HG02759 (cell line): ENCODE results near the gene WBP11.
"Not testable (repeated sequence)": the region's sequence is repeated elsewhere in the genome, so short reads cannot be mapped to it uniquely, and the experiment has no call there.

Source experiments
- ATAC-seq: cut with Tn5 transposase; IDR thresholded peaks from one replicate; pipeline ENCODE4 v1.9.1; 2021; ENCODE audit warnings: mild to moderate bottlenecking, moderate library complexity; ENCODE audit not compliant: unreplicated experiment

The WBP11 gene

GRCh38 chr12:14774074-14774905 lies 29.0 kb downstream of the WBP11 start:
- ATAC-seq = peak; percentile 60

- ATAC-seq = peak; percentile 21
Observed at GRCh38 chr12:14773685-14774073, 29.6 kb downstream of the WBP11 start.

DNA sequence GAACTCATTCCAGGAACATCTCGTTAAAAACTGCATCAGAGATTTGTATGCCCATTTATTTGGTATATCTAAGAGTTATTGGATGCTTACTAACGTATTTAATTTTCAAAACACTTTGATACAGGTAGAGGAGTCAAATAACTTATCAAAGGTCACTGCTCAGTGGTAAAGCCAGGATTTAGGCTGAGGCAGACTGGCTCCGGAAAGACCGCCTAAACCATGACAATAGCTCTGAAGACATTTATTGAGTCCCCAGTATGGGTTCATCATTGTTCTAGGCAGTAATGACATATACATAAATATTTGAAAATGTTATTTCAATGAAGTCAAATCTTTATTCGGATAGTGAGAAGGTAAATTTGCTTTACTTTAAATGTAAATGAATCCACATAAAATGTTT lies 30.3 kb downstream of the WBP11 start:
- no peak for ATAC-seq

DNA sequence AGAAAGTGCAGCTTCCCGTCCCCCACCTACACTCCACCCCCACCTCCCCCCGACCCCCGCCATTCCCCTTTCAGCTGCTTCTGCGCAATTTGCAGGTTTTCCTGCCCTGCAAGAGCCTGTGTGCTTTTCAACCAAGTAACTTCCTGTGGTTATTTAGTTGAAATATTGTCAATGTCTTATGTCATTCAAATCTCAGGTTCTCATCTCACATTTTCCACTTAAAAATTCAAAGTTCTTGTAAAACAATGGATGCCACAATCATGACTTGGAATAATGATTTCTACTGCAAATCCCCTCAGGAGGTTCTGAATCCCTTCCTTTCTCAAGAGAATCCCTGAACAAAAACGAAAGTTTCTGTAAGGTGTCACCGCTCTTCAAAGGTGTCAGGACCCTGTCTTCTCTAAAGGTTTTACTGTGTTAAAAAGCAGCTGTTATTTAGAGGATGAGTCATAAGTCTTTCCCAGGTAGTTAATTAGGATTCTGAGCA lies 31.6 kb downstream of the WBP11 start:
- ATAC-seq = no peak

- ATAC-seq = peak; percentile 20
Observed at GRCh38 chr12:14770496-14771461, 32.5 kb downstream of the WBP11 start.

DNA sequence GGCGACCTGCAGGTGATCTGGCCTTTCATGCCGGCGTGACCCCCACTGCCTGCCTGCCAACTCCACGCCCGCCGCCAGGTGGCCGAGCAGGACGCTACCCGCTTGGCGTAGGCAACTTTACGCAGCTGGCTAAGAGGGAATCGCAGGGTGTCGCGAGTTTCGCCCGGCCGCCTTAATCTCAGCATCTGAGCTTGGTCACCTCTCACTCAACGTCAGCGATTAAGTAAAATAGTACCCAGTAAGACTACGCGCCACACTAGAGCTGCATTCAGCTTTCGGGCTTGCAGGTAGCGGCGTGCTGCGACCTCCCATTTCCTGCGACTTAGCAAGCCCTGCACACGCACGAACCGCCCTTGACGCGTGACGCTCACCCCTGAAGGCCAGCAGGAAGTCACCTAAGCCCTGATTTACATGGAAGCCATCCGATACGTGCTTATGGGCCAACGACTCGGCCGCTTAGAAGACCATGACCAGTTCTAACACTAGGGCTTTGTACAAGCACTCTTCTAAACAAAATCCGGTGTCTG lies 33.2 kb downstream of the WBP11 start:
- peak; percentile 40 for ATAC-seq

DNA sequence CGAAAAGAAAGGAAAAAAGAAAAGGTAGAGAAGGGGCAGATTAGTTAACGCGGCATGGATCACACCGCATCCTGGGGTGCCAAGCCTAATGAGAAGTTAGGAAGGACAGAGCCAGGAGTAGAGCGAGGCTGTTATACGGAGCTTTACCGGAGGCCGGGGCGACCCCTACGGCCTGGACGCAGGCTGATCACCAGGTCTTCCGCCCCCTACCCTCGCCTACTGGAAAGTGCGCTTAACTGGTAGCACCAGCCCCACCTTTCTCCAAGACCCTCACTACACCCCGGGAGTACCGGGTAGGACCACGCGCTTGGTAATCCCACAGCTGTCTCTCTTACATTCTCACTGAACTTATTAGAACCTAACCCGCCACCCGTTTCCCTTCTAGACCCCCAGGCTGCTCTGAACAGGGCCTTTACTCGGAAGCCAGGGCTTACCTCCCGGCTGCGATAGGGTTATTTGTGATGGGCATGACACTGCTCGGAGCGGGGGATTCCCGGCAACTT lies 33.8 kb downstream of the WBP11 start:
- ATAC-seq = peak; percentile 1

DNA sequence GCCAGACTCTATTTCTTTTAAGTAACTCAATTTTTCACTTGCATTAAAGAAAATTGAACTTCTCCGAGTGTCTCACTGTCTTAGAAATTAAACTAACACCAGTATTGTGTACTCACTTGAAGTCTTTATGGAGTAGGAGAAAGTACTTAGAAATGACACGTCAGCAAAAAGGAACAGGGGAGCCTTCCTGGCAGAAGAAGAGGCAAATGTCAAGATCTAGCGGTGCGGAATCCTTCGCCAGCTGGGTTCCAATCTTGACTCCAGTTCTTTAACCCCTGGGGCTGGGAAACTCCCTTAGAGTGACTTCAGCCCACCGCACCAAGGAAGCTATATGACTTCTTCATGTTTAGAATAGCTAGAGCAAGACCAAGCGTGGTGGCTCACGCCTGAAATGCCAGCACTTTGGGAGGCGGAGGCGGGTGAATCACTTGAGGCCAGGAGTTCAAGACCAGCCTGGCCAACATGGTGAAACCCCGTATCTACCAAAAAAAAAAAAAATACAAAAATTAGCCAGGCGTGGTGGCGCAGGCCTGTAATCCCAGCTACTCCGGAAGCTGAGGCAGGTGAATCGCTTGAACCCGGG lies 34.4 kb downstream of the WBP11 start:
- ATAC-seq = no peak

- ATAC-seq = no peak
Observed at GRCh38 chr12:14767617-14768016, 35.7 kb downstream of the WBP11 start.

DNA sequence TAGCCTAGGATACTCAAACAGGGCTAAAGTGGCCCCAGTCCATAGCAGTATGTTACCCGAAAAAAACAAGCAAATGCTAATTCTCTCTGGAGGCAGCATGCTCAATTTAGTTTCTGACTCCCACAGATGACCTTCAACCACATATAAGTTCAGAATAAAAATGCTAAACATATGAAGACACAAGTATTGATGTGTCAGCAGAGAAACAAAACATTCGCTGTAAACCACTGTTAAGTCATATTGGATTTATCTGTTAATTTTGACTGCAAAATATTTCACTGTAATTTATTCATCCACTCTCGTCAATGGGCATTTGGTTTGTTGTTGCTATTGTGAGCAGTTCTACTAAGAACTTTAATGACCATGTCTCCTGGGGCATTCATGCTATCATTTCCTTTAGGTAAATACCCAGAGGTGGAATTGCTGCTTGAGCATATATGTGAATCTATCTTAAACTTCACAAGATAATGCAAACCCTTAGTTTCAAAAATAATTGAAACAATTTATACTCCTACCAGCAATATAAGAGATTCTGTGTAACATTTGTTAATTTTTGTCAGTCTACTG lies 36.5 kb downstream of the WBP11 start:
- ATAC-seq = no peak

- not testable (repeated sequence) for ATAC-seq
Observed at GRCh38 chr12:14766020-14766419, 37.3 kb downstream of the WBP11 start.

GRCh38 chr12:14765398-14765797 lies 37.9 kb downstream of the WBP11 start:
- no peak for ATAC-seq

DNA sequence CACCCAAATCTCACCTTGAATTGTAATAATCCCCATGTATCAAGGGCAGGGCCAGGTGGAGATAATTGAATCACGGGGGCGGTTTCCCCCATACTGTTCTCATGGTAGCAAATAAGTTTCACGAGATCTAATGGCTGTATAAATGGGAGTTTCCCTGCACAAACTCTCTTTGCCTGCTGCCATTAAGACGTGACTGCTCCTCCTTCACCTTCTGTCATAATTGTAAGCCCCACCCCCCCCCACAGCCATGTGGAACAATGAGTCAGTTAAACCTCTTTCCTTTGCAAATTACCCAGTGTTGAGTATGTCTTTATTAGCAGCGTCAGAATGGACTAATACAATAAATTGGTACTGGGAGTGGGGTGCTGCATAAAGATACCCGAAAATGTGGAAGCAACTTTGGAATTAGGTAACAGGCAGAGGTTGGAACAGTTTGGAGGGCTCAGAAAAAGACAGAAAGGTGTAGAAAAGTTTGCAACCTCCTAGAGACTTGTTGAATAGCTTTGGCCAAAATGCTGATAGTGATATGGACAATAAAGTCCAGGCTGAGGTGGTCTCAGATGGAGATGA lies 43.5 kb downstream of the WBP11 start:
- ATAC-seq = not testable (repeated sequence)

GRCh38 chr12:14756334-14757143 lies 46.7 kb downstream of the WBP11 start:
- no peak for ATAC-seq

DNA sequence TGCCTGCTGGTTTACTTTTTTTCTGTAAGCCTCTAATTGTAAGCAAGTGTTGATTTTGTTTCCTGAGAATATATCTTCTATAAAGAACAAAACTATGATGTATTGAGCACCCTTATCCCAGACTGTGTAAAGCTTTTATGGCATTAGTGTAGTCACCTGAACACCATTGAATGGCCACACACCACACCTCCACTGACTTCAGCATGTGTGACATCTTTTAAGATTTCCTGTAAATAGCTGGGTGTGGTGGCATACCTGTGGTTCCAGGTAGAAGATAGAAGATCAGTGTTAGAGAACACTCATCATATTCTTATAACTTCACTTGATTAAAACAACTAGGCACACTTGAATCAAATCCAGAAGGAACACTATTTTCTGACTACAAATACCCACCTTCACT lies 51.3 kb downstream of the WBP11 start:
- ATAC-seq = no peak

GRCh38 chr12:14743061-14743460 lies 60.2 kb downstream of the WBP11 start:
- no peak for ATAC-seq

DNA sequence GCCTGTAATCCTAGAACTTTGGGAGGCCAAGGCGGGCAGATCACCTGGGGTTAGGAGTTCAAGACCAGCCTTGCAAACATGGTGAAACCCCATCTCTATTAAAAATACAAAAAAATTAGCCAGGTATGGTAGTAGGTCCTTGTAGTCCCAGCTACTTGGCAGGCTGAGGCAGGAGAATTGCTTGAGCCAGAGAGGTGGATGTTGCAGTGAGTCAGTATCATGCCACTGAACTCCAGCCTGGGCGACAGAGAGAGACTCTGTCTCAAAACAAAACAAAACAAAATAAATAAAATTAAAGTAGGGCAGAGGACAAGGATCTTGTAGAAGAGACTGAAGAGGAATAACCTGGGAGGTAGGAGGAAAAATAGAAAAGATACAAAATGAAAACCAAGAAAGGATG lies 61.3 kb downstream of the WBP11 start:
- no peak for ATAC-seq

GRCh38 chr12:14741153-14741552 lies 62.1 kb downstream of the WBP11 start:
- ATAC-seq = no peak

DNA sequence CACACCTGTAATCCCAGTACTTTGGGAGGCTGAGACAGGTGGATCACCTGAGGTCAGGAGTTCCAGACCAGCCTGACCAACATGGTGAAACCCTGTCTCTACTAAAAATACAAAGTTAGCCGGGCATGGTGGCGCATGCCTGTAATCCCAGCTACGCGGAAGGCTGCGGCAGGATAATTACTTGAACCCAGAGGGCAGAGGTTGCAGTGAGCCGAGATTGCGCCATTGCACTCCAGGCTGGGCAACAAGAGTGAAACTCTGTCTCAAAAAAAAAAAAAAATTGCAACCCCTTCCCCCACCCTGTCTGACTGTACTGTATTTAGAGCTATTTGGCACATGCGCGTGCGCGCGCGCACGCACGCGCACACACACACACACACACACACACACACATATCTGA lies 66.8 kb downstream of the WBP11 start:
- ATAC-seq = not testable (repeated sequence)
